Measurements from ENCODE around the gene STK32B.

STK32B gene

GRCh38 chr4:5451243-5451642, 400.0 kb downstream of the STK32B start:
- TF ChIP-seq, protein P1, sequence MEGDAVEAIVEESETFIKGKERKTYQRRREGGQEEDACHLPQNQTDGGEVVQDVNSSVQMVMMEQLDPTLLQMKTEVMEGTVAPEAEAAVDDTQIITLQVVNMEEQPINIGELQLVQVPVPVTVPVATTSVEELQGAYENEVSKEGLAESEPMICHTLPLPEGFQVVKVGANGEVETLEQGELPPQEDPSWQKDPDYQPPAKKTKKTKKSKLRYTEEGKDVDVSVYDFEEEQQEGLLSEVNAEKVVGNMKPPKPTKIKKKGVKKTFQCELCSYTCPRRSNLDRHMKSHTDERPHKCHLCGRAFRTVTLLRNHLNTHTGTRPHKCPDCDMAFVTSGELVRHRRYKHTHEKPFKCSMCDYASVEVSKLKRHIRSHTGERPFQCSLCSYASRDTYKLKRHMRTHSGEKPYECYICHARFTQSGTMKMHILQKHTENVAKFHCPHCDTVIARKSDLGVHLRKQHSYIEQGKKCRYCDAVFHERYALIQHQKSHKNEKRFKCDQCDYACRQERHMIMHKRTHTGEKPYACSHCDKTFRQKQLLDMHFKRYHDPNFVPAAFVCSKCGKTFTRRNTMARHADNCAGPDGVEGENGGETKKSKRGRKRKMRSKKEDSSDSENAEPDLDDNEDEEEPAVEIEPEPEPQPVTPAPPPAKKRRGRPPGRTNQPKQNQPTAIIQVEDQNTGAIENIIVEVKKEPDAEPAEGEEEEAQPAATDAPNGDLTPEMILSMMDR (IDR thresholded peaks at IDR 0.05) = no peak
- DNase-seq = no peak
- H3K36me3 Mint-ChIP-seq (ENCODE audit: low read depth) = no peaks in the 10 kb centered on the region
- no peak overlapping the region for H3K4me3 Mint-ChIP-seq
- no peaks in the 10 kb centered on the region for H3K4me1 Mint-ChIP-seq
- H3K27me3 Mint-ChIP-seq (ENCODE audit: low read depth, poor library complexity) = peaks cover 14% of the 10 kb centered on the region
- no peak overlapping the region for H3K27ac Mint-ChIP-seq
- H3K9me3 Mint-ChIP-seq = no peaks in the 10 kb centered on the region

GRCh38 chr4:5452156-5452555, 400.9 kb downstream of the STK32B start:
- Mint-ChIP-seq H3K4me3 (no peak overlapping the region), H3K4me1 (no peaks in the 10 kb centered on the region), H3K9me3 (no peaks in the 10 kb centered on the region), H3K36me3 (ENCODE audit: low read depth) (no peaks in the 10 kb centered on the region), H3K27ac (no peak overlapping the region), H3K27me3 (ENCODE audit: low read depth, poor library complexity) (peaks cover 15% of the 10 kb centered on the region)
- TF ChIP-seq, protein P1 (IDR thresholded peaks at IDR 0.05) = no peak
- no peak for DNase-seq

- Mint-ChIP-seq H3K27me3 (ENCODE audit: low read depth, poor library complexity) (peaks cover 15% of the 10 kb centered on the region), H3K36me3 (ENCODE audit: low read depth) (no peaks in the 10 kb centered on the region), H3K4me1 (no peaks in the 10 kb centered on the region), H3K27ac (no peak overlapping the region), H3K9me3 (no peaks in the 10 kb centered on the region), H3K4me3 (no peak overlapping the region)
- TF ChIP-seq, protein P1 (IDR thresholded peaks at IDR 0.05) = no peak
- no peak for DNase-seq
These were observed 403.8 kb downstream of the STK32B start for GRCh38 chr4:5455003-5455585.

DNA sequence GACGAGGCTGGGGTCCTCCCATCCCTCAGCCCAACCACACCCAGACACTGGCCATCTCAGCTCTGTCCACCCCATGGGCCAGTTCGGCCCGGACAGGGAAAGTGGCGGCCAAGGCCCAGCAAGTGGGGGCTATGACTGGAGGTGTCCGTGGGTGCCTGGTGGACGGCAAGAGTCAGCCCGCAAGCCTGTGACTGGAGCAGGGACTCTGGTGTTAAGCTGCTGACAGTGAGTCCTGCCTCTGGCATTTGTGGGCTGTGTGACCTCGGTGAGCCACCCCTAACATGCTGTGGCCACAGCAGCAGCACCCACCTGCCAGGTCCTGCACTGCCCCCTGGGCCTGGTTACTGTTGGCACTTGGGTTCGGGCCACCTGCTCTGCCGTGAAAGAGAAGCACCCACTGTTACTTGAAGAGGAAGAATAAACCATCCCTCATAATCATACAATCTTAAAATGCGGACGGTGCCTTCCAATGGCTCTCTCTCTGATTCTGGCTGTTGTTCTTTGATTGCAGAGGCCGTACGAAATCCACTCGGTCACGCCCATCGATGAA, 405.1 kb downstream of the STK32B start:
- no peak overlapping the region for H3K27ac Mint-ChIP-seq
- no peak for DNase-seq
- H3K4me3 Mint-ChIP-seq = no peak overlapping the region
- no peaks in the 10 kb centered on the region for H3K36me3 Mint-ChIP-seq (ENCODE audit: low read depth)
- TF ChIP-seq, protein P1 (IDR thresholded peaks at IDR 0.05) = no peak
- H3K9me3 Mint-ChIP-seq = no peaks in the 10 kb centered on the region
- H3K4me1 Mint-ChIP-seq = no peaks in the 10 kb centered on the region
- peaks cover 9% of the 10 kb centered on the region for H3K27me3 Mint-ChIP-seq (ENCODE audit: low read depth, poor library complexity)

DNA sequence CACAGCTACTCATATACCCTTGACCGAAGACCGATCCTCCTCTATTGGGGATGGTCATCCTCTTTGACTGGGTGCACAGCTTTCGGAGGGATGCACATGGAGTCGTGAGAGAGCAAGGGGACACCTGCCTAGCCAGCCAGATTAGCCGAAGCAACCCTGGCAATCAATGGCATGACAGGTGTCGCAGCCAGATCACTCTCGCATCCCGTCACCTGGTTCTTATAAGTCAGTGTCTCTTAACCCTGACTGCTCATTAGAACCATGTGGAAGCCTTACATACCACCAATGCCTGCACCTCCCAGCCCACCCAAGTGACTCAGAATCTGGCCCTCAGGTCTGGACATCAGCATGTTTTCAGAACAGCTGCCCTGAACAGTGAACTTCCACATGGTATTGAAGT, 407.4 kb downstream of the STK32B start:
- Mint-ChIP-seq H3K9me3 (no peaks in the 10 kb centered on the region), H3K27ac (no peak overlapping the region), H3K4me1 (no peaks in the 10 kb centered on the region), H3K36me3 (ENCODE audit: low read depth) (no peaks in the 10 kb centered on the region), H3K27me3 (ENCODE audit: low read depth, poor library complexity) (peaks cover 8% of the 10 kb centered on the region), H3K4me3 (no peak overlapping the region)
- DNase-seq = no peak
- TF ChIP-seq, protein P1 (IDR thresholded peaks at IDR 0.05) = no peak

DNA sequence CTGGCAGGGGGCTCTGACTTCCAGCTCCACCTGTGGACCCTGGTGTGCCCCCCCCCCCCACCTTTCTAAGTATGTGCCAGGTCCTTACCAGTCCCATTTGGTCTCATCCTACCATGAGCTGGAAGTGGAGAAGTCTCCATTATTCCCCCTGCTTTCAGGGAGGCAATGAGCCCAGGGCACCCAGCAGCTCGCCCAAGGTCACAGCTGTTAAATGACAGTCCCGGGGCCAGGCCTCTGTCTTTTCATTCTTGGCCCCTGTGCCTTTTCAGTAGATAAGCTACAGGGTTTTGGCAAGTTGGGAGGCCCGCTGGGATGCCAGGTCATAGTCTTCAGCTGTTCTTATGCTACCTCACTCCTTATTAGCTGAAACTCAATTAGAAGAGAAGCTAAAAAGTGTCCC, 408.0 kb downstream of the STK32B start:
- Mint-ChIP-seq H3K27me3 (ENCODE audit: low read depth, poor library complexity) (peaks cover 4% of the 10 kb centered on the region), H3K4me1 (no peaks in the 10 kb centered on the region)

More for the DNA sequence above, 408.0 kb downstream of the STK32B start:
- no peaks in the 10 kb centered on the region for H3K36me3 Mint-ChIP-seq (ENCODE audit: low read depth)
- DNase-seq = no peak
- H3K9me3 Mint-ChIP-seq = no peaks in the 10 kb centered on the region
- no peak overlapping the region for H3K27ac Mint-ChIP-seq
- TF ChIP-seq, protein P1 (IDR thresholded peaks at IDR 0.05) = no peak
- H3K4me3 Mint-ChIP-seq = no peak overlapping the region

Measured in nephron progenitor cell (in vitro differentiated cells).